Smooth muscle cell of bladder (primary cell): ENCODE measurements around the gene CHRM3. TPM values are rescaled to one million over a fixed set of nuclear protein-coding genes. Genes with fewer than 3 reads are reported as not detected.

Experiments
- total RNA-seq: library from RNA; depleted of rRNA; stranded (reverse); fragments of >200 nt; gene quantifications from 2 replicates; pipeline ENCODE4 v1.2.3, GENCODE V29; 2014

The CHRM3 gene
- 0.28 and 1.3 TPM in 2 replicates for total RNA-seq

GRCh38 chr1:239386453-239387303, at the start of gene CHRM3:
CHRM3 (plus strand) TSS chr1:239386568; CDS start chr1:239907452, 520,884 bp downstream.

